Endodermal cell (in vitro differentiated cells): Measurements from ENCODE around the gene KIF26B. TPM values are rescaled to one million over a fixed set of nuclear protein-coding genes. Genes with fewer than 3 reads are reported as not detected.
A peak's percentile ranks its signal among the peaks of the same experiment; 100 is the strongest.

Experiments
- DNase-seq: peaks from one replicate; pipeline ENCODE4 v3.0.0-alpha.2; 2017
- H3K27ac ChIP-seq: 2 replicates; pipeline ENCODE4 v1.5.1; 2013; ENCODE audit warnings: mild to moderate bottlenecking, low read depth, low read length, moderate library complexity
- H3K27me3 ChIP-seq: 2 replicates; pipeline ENCODE4 v1.6.1; 2013; ENCODE audit warnings: mild to moderate bottlenecking, low read length, moderate library complexity; ENCODE audit not compliant: insufficient read depth, control insufficient read depth, poor library complexity, severe bottlenecking
- H3K36me3 ChIP-seq: 2 replicates; pipeline ENCODE4 v1.7.0; 2013; ENCODE audit warnings: mild to moderate bottlenecking, low read length, moderate library complexity; ENCODE audit not compliant: control insufficient read depth, insufficient read depth
- H3K4me1 ChIP-seq: one replicate; pipeline ENCODE4 v1.7.0; 2013; ENCODE audit warnings: low read length; ENCODE audit not compliant: control insufficient read depth, insufficient read depth
- H3K4me3 ChIP-seq: 2 replicates; pipeline ENCODE4 v1.5.1; 2013; ENCODE audit warnings: mild to moderate bottlenecking, low read length, moderate library complexity
- H3K9ac ChIP-seq: 2 replicates; pipeline ENCODE4 v1.6.1; 2013; ENCODE audit warnings: mild to moderate bottlenecking, low read length, moderate library complexity; ENCODE audit not compliant: poor library complexity, severe bottlenecking; ENCODE audit errors: extremely low read depth
- H3K9me3 ChIP-seq: 2 replicates; pipeline ENCODE4 v1.6.1; 2013; ENCODE audit warnings: mild to moderate bottlenecking, low read length, moderate library complexity; ENCODE audit not compliant: control insufficient read depth
- H3K27ac Mint-ChIP-seq: 2 replicates; pipeline ENCODE4 v1.8.0; 2020; ENCODE audit warnings: mixed read lengths
- H3K27me3 Mint-ChIP-seq: 2 replicates; pipeline ENCODE4 v1.8.0; 2021; ENCODE audit warnings: mild to moderate bottlenecking, mixed read lengths; ENCODE audit not compliant: insufficient read depth
- H3K36me3 Mint-ChIP-seq: 2 replicates; pipeline ENCODE4 v1.8.0; 2020; ENCODE audit warnings: low read depth, mixed read lengths
- H3K4me1 Mint-ChIP-seq: 2 replicates; pipeline ENCODE4 v1.8.0; 2020; ENCODE audit warnings: mixed read lengths
- H3K4me3 Mint-ChIP-seq: 2 replicates; pipeline ENCODE4 v1.8.0; 2020; ENCODE audit warnings: mild to moderate bottlenecking, moderate library complexity, mixed read lengths
- H3K9me3 Mint-ChIP-seq: 2 replicates; pipeline ENCODE4 v1.8.0; 2020; ENCODE audit warnings: mild to moderate bottlenecking, mixed read lengths
- WGBS, 2 experiments: methylation state at CpG; one replicate each; pipeline versions ENCODE4 v1.1.5 to v1.1.7; 2013; ENCODE audit warnings: missing lambda C conversion rate in 2 of 2, mixed read lengths in 1 of 2; ENCODE audit not compliant: insufficient coverage in 1 of 2, insufficient read length in 1 of 2; 5-methylcytosine and 5-hydroxymethylcytosine counted together
- total RNA-seq, 2 donors: library from RNA; stranded (reverse); fragmentation: NEBNext Ultra II Directional in 1 of 2; extraction: Animal tissue kit (Norgen Biotek cat#: 25700) in 1 of 2; gene quantifications; 2 replicates in 1 of 2; 3 replicates in 1 of 2; pipeline ENCODE4 v1.2.1, GENCODE V29; 2021
- TF ChIP-seq, protein P1 (sequence below): fragments of 200-600 bp; sonication (generic); conservative IDR thresholded peaks from 2 replicates; pipeline ENCODE4 v1.5.0; 2021; ENCODE audit warnings: antibody characterized with exemption, mild to moderate bottlenecking

Gene KIF26B
- total RNA-seq, 2 donors from 2014 or later, result 12.3 to 21.0 TPM

DNA sequence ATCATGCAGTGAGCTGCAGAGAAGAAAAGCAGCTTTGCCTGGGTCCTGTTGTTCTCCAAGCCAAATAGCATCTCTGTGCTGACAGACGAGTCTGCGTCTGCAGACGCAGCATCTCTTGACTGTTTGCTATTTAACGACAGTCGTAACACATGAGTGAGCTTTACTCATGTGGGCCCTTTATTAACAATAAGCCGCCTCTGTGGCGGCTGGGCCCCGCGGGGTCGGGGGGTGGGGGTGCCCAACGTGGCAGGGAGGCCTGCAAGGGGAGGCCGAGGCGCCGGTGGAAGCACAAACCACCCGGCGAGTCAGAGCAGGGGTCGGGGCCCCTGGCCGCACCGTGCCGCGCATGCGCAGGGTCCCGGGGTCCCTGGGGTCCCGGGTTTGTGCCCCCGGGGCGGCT is 435.1 kb downstream of the KIF26B start:
- H3K4me3 Mint-ChIP-seq, result no peak overlapping the region
- TF ChIP-seq, protein P1, sequence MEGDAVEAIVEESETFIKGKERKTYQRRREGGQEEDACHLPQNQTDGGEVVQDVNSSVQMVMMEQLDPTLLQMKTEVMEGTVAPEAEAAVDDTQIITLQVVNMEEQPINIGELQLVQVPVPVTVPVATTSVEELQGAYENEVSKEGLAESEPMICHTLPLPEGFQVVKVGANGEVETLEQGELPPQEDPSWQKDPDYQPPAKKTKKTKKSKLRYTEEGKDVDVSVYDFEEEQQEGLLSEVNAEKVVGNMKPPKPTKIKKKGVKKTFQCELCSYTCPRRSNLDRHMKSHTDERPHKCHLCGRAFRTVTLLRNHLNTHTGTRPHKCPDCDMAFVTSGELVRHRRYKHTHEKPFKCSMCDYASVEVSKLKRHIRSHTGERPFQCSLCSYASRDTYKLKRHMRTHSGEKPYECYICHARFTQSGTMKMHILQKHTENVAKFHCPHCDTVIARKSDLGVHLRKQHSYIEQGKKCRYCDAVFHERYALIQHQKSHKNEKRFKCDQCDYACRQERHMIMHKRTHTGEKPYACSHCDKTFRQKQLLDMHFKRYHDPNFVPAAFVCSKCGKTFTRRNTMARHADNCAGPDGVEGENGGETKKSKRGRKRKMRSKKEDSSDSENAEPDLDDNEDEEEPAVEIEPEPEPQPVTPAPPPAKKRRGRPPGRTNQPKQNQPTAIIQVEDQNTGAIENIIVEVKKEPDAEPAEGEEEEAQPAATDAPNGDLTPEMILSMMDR, result no peak
- Histone ChIP-seq H3K36me3 (no peaks in the 10 kb centered on the region), H3K9ac (no peak overlapping the region), H3K4me1 (no peaks in the 10 kb centered on the region), H3K27me3 (no peaks in the 10 kb centered on the region), H3K27ac (peak overlapping the region; percentile 24), H3K4me3 (no peak overlapping the region), H3K9me3 (no peaks in the 10 kb centered on the region)
- WGBS, 2 experiments, result 90 to 94% methylated on average over 13 to 26 of the region's 26 CpGs
- peak; percentile 28 for DNase-seq
- peaks cover 9% of the 10 kb centered on the region for H3K36me3 Mint-ChIP-seq
- peaks cover 1% of the 10 kb centered on the region for H3K27me3 Mint-ChIP-seq
- H3K27ac Mint-ChIP-seq, result no peak overlapping the region
- peaks cover 7% of the 10 kb centered on the region for H3K4me1 Mint-ChIP-seq
- H3K9me3 Mint-ChIP-seq, result peaks cover 15% of the 10 kb centered on the region

DNA sequence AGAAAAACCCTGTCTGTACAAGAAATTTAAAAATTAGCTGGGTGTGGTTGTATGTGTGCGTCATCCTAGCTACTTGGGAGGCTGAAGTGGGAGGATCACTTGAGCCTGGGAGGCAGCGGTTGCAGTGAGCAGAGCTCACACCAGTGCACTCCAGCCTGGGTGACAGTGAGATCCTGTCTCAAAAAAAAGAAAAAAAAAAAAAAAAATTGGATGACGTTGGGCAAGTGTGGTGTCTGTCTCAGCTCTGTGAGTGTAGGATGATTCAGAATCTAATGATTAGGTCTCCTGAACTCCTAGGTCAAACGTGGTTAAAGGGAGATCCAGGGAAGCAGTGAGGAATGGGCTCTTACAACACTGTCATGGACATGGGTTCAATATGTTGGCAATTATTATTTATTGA is 435.9 kb downstream of the KIF26B start:
- H3K27me3 Mint-ChIP-seq, result peaks cover 1% of the 10 kb centered on the region
- H3K9me3 ChIP-seq, result no peaks in the 10 kb centered on the region
- no peak for DNase-seq
- no peaks in the 10 kb centered on the region for H3K4me1 ChIP-seq
- peaks cover 15% of the 10 kb centered on the region for H3K9me3 Mint-ChIP-seq
- no peak overlapping the region for H3K27ac ChIP-seq
- H3K9ac ChIP-seq, result no peak overlapping the region
- H3K4me3 ChIP-seq, result no peak overlapping the region
- H3K4me1 Mint-ChIP-seq, result peaks cover 14% of the 10 kb centered on the region
- no peak overlapping the region for H3K27ac Mint-ChIP-seq
- 70 to 94% methylated on average over 2 to 4 of the region's 4 CpGs for WGBS, 2 experiments
- H3K27me3 ChIP-seq, result no peaks in the 10 kb centered on the region
- peaks cover 9% of the 10 kb centered on the region for H3K36me3 Mint-ChIP-seq
- H3K36me3 ChIP-seq, result no peaks in the 10 kb centered on the region
- TF ChIP-seq, protein P1, result no peak
- H3K4me3 Mint-ChIP-seq, result no peak overlapping the region

DNA sequence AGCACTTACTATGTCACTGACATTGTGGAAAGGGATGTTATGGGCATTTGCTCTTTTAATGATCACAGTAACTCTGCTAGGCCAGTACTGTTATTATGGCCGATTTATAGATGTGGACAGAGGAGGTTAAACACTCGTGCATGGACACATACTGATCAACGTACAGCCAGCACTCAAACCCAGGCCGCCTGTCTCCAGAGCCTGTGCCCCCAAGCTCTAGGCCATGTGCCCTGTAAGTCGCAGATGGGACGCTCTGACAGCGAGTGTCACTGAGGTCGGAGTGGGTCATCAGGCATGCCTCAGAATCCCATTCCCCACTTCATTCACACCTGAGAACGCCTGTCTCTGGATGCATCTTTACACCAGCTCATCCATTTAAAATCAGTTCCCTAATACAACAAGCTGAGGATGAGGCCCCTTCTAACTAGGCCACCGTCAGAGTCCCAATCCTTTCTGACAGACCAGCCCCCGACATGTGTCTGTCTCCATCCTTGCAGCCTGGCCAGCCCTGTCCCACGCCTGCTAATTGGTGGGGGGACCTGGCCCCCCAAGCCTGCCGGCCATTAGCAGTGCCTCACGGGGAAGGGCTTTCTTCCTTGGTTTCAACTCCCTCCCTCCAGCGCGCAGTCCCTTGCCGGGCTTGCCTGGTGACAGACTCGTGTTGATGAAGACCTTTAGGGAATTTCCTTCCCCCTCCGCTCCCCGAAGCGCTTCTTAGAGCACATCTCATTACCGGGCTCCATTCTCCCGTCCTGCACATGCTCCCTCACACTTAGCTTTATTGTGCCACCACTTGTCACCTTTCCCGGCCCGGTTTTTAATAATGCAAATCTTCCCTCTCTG is 436.8 kb downstream of the KIF26B start:
- Mint-ChIP-seq H3K27me3 (peaks cover 1% of the 10 kb centered on the region), H3K36me3 (peaks cover 9% of the 10 kb centered on the region)

More for the DNA sequence above, 436.8 kb downstream of the KIF26B start:
- 91 to 93% methylated on average over 24 to 25 of the region's 25 CpGs for WGBS, 2 experiments
- Histone ChIP-seq H3K27me3 (no peaks in the 10 kb centered on the region), H3K9ac (no peak overlapping the region), H3K9me3 (no peaks in the 10 kb centered on the region), H3K4me3 (no peak overlapping the region), H3K36me3 (no peaks in the 10 kb centered on the region), H3K27ac (no peak overlapping the region), H3K4me1 (no peaks in the 10 kb centered on the region)
- TF ChIP-seq, protein P1, result no peak
- H3K27ac Mint-ChIP-seq, result no peak overlapping the region
- peaks cover 15% of the 10 kb centered on the region for H3K9me3 Mint-ChIP-seq
- DNase-seq, result no peak
- H3K4me1 Mint-ChIP-seq, result peaks cover 22% of the 10 kb centered on the region
- H3K4me3 Mint-ChIP-seq, result no peak overlapping the region
